Stimulated activated CD4-positive, alpha-beta T cell treated with anti-CD3 and anti-CD28 coated beads, TNF-alpha, amount 100 ng/mL, for 4 hours (primary cell): Measurements from ENCODE around the gene RHOH.
"Not testable (repeated sequence)": the region's sequence is repeated elsewhere in the genome, so short reads cannot be mapped to it uniquely, and the experiment has no call there.

ENCODE experiments used
- DNase-seq, 3 experiments: peaks; one replicate each; pipeline ENCODE4 v3.0.0-alpha.2; 2020; ENCODE audit warnings: low read depth in 3 of 3

Gene RHOH

GRCh38 chr4:40196724-40197281 lies at the start of gene RHOH:
Gene RHOH, plus strand, starts transcription at chr4:40197031. Its CDS starts 46,356 bp downstream, at chr4:40243387.
- DNase-seq = peak in 2 of 3 experiments; percentile 63 to 68

GRCh38 chr4:40147490-40147889 lies 49.3 kb upstream of the RHOH start:
- not testable (repeated sequence) for DNase-seq

DNA sequence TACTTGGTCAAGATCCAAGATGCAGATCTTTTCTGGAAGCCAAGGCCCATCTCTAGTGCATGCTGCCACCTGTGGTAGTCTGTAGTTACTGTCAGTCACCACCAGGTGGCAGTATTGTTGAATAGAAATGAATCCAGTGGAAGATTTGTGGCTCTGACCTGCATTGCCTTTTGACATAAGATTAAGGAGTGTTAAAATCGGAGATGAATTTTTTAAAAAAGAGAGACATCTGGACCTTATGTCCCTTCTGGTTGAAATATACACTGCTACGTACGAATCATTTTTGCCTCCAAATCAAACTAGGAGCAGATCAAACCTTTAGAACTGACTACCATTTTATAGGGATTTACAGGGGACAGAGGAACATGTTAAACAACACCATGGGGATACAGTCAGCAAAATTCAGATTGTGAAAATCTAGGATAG lies 46.9 kb upstream of the RHOH start:
- peak in 2 of 3 experiments; percentile 49 to 67 for DNase-seq

DNA sequence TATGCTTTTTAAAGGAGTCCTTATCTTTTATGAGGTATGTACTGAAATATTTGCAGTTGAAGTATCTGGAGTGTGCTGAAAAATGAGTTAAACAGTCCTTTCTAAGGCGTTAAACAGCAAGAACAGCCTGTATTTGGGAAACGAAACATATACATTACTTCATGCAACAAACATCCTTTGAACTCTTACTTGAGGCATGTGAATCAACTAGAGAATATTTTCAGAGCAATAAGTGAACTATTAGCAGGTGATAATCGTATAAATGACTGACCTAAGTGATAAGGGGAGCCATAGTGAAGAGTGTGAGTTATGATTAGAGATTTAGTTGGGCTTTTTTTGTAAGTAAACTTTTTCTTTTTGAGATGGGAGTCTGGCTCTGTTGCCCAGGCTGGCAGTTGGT lies 45.9 kb upstream of the RHOH start:
- no peak for DNase-seq

DNA sequence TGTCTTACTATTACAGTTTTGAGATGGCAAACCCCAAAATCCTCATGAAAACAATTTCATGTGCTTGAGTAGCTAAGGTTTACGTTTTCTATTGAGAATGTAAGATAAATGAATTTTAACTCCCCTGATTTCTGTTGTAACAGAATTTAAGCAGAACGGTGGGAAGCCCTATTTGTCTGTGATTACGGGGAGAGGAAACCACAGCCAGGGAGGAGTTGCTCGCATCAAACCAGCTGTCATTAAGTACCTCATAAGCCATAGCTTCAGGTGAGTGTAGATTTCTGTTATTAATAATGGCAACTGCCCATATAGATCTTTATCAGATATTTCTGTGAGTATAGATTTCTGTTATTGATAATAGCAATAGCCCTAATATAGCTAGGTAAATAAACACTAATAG lies 44.2 kb upstream of the RHOH start:
- no peak for DNase-seq

DNA sequence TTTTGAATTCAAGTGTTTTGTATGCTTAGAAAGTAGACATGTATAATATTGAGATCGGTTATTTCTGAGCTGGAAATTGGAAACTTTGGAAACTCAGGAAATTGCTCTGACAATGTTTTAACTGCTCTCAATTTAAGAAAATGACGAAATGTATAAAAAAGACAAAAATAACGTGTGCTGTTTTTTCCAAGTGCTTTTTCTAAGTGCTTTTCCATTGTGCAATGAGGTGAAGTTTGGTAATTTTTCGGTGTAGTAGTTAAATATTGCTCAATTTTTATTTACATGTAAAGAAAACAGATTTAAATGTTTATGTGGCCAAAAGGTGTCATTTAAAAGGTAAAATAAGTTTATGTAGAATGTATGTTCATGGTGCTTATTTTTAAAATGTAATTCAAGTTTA lies 39.4 kb upstream of the RHOH start:
- DNase-seq = no peak

GRCh38 chr4:40160258-40160657 lies 36.6 kb upstream of the RHOH start:
- no peak for DNase-seq

- no peak for DNase-seq
Measured at GRCh38 chr4:40164459-40164858, 32.4 kb upstream of the RHOH start.

DNA sequence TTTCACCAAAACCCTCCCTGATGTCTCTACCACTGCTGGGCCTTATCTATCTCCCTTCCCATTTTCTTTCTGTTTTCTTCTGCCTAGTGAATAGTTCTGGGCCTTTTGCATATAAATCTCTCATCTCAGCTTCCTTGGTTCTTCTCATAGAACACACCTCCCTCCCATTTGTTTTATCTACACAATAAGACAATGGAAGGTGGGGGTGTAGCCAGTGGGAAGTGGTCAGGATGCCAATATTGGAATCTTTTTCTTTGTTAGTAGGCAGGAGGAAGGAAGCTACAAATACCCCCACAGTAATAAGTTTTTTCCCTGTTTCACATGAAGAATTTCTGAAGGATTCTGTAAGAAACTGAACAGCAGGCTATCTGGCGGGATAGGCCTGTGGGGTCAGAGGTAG lies 30.9 kb upstream of the RHOH start:
- no peak for DNase-seq

- DNase-seq = no peak
Measured at GRCh38 chr4:40168070-40168469, 28.8 kb upstream of the RHOH start.

DNA sequence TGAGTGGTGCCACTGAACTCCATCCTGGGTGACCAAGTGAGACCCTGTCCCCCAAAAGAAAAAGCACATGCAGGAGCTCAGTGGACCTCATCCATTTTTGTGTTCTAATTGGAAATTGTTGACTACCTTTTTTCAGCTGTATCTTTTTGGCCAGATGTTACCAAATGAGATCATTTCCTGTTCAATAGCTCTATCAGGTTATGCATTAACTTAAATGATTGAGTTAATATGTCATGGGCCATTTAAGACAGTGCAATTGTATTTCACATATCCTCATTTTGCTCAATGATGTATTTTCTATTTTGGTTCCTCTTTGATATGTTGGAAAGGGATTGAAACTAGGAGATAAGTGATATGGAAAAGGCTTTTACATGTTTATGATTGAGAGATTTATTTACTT lies 26.2 kb upstream of the RHOH start:
- no peak for DNase-seq

DNA sequence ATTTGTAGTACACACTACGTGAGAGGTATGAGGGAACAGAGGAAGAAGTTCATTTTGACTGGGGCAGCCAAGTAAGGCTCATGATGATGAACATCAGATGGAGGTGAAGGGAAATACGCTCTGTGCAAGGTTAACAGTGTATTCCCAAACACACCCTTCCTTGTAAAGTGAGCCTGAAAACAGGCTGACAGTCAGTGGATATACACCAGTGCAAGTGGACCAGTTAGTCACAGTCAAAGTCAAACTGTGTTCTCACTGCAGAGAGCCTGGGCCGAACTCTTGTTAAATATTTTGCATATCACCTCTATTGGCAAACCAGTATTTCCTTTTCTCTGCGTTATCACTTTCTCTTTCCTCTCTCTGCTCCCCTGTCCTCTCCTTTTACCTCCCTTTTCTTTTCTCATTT lies 23.4 kb upstream of the RHOH start:
- DNase-seq = no peak

GRCh38 chr4:40176602-40177001 lies 20.2 kb upstream of the RHOH start:
- DNase-seq = no peak

DNA sequence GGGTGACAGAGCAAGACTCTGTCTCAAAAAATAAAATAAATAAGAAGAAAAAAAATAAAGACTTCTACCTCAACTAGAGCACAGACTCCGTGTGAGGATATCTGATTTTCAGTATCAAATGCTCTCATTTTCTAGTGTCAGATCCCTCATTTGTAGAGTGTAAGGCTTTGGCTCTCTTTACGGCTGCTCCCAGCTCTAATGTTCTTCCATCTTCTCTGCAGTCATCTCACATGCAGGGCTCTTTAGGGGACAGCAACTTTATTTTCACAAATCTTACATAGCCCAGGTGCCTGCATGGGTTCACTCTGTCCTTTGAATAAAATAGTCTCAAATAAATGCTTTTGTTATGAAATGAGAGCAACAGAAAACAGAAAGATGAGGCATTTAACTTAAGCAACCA lies 19.2 kb upstream of the RHOH start:
- no peak for DNase-seq

GRCh38 chr4:40178672-40179071 lies 18.2 kb upstream of the RHOH start:
- DNase-seq = no peak

GRCh38 chr4:40179360-40179759 lies 17.5 kb upstream of the RHOH start:
- no peak for DNase-seq

- DNase-seq = no peak
Measured at GRCh38 chr4:40180356-40180755, 16.5 kb upstream of the RHOH start.

- no peak for DNase-seq
Measured at GRCh38 chr4:40182001-40182400, 14.8 kb upstream of the RHOH start.

GRCh38 chr4:40182954-40183353 lies 13.9 kb upstream of the RHOH start:
- DNase-seq = no peak

DNA sequence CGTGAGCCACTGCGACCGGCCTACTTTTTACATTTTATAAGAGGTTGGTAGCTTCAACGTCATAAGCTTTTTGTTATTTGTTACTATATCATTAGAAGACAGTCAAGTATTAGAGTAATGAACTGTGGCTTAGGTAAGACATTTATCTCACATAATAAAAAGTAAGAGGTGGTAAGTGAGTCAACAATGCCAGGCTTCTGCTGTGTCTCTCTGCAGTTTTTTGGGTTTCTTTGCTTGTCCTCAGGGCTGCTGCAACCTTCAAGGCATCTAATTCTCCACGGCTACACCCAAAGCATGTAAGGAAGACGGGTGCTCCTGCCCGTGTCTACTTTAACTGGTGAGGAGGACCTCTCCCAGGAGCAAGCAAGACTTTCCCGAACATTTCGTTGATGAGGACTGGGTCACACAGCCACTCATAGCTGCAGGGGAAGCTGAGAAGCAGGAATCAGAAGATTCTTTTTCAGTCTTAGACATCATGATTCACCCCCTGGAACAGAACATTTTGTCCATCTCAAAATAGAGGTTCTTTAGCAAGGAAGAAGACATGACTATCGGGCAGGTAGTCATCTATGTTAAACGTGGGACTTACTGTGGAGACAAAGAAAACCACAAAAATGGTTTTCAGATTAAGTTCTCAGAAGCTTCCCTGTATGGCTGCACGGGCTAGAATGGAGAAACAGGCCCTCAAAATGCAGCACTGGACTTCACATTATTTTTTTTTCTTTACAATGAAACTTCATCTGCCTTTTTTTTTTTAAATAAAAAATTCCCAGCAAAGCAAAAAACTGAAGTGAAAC lies 13.0 kb upstream of the RHOH start:
- DNase-seq = no peak

- no peak for DNase-seq
Measured at GRCh38 chr4:40185830-40186664, 10.8 kb upstream of the RHOH start.

GRCh38 chr4:40186665-40187014 lies 10.2 kb upstream of the RHOH start:
- DNase-seq = no peak

DNA sequence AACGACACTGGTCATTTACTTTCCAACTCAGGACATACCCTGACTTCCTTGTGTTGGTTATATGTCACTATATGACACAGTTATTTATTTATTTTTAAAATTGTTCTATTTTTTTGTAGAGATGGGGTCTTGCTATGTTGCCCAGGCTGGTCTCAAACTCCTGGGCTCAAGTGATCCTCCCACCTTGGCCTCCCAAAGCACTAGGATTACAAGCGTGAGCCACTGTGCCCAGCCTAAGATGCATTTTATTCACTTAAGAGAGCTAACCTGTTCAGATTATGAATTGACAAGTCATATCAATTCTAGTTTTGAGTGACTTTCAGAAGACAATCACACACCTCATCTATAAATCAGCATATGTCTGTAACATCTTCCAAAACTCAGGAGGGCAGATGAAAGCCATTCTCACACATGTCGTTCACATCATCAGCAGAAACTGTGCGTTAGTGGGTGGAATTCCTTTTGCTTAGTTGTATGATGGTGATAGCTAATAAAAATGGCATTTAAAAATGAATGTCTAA lies 9.4 kb upstream of the RHOH start:
- DNase-seq = no peak
